GM15510 (cell line): ENCODE measurements around the gene BAHD1.

Source experiments
- POLR2A ChIP-seq: IDR thresholded peaks from 3 replicates; pipeline ENCODE4 v1.6.1; 2011; ENCODE audit warnings: borderline replicate concordance; ENCODE audit not compliant: insufficient read length; ENCODE audit errors: extremely low read depth

Gene BAHD1

GRCh38 chr15:40416056-40416455 is 24.7 kb upstream of the BAHD1 start:
- TF ChIP-seq POLR2A: no peak

GRCh38 chr15:40418126-40418525 is 22.6 kb upstream of the BAHD1 start:
- no peak for TF ChIP-seq POLR2A

DNA sequence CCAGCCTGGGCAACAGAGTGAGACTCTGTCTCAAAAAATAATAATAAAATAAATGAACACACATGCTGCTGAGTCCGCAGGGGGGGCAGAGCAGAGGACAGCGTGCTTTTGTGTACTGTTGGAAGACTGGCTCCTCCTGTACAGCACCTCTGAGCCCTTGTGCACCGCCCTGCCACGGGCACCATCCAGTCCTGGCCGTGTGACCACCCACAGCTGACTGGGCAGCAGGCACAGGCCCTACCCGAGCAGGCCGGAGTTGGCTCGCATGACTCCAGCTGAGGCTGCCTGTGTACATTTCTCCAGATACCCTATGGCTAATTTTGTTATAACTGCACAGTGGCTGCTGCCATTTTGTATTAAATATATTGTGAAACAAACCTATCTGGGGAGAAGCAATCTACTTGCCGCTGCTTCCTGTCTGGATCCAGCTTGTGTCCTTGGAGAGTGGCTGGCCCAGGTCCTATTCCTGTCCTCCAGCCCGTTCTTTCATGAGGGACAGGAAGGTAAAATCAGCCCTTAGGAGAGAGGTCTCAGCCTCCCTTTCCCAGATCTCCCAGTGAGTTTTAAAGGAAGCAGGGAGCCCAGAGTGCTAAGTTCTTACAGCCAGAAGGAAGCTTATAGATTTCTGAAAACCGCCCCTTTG is 20.6 kb upstream of the BAHD1 start:
- TF ChIP-seq POLR2A: no peak

- TF ChIP-seq POLR2A: no peak
Measured at GRCh38 chr15:40420793-40421192, 20.0 kb upstream of the BAHD1 start.

GRCh38 chr15:40421246-40422157 is 19.3 kb upstream of the BAHD1 start:
- TF ChIP-seq POLR2A: peak; percentile 39

- no peak for TF ChIP-seq POLR2A
Measured at GRCh38 chr15:40424483-40425115, 16.2 kb upstream of the BAHD1 start.

DNA sequence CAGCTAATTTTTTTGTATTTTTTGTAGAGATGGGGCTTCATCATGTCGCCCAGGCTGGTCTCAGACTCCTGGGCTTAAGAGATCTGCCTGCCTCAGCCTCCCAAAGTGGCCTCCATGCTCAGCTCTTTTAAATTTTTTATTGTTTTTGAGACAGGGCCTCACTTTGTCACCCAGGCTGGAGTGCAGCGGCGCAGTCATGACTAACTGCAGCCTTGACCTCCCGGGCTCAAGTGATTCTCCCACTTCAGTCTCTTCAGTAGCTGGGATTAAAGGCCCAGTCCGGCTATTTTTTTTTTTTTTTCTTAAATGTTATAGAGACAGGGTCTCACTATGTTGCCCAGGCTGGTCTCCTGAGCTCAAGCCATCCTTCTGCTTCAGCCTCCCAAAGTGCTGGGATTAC is 15.1 kb upstream of the BAHD1 start:
- no peak for TF ChIP-seq POLR2A

GRCh38 chr15:40427188-40427587 is 13.6 kb upstream of the BAHD1 start:
- no peak for TF ChIP-seq POLR2A

GRCh38 chr15:40428185-40428584 is 12.6 kb upstream of the BAHD1 start:
- no peak for TF ChIP-seq POLR2A

- TF ChIP-seq POLR2A: no peak
Measured at GRCh38 chr15:40429068-40429710, 11.6 kb upstream of the BAHD1 start.

DNA sequence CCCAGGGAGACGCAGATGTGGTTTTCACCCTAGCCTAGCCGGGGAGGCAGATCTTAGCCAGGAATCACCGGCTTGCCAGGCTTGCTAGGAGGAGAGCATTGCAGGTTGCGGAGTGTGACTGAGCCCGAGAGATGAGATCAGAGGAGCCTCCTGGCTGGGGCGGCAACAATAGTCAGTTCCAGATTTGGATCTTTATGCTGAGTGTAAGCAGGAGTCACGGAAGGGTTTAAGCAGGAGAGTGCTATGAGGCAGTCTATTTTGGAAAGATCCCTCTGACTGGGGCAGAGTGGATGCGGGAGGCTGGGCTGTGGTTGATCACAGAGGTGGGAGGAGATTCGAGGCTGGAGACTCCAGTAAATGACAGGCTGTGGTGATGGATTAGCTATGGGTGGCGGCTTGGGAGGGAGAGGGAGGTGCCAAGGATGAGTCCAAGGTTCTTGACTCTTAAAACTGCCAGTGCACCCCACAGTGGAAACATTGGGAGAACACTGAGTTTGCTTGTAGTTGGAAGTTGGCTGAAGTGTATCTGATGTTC is 10.4 kb upstream of the BAHD1 start:
- no peak for TF ChIP-seq POLR2A

DNA sequence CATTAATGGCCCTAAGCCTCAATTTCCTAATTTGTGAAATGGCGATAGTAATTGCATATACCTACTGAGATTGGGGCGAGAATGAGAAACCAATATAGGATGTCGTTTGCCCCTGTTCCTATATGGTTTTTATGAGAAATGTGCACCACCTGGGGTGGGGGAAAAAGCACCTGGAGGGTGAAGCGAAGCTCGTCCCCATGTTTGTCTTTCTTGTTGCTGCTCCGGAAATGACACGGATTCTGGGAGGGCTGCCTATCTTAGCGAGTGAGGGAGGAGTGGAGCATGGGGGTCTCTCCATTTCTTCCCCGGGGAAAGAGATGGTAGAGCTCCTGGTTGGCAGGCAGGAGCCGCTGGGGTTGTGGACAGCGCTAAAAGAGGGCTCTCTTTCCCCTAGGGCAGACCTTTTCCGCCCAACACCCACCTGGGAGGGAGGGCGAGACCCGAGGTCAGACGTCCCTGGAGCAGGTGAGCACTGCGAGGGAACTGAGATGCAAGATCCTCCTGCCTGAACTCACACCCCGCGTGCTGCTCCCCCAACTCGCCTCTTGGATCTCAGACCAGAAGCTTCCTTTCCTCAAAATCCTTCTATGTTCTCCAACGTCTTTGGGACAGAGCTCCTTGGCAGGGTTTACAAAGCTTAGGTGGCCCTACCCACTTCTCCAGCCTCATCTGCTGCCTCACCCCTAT is 5.6 kb upstream of the BAHD1 start:
- no peak for TF ChIP-seq POLR2A

DNA sequence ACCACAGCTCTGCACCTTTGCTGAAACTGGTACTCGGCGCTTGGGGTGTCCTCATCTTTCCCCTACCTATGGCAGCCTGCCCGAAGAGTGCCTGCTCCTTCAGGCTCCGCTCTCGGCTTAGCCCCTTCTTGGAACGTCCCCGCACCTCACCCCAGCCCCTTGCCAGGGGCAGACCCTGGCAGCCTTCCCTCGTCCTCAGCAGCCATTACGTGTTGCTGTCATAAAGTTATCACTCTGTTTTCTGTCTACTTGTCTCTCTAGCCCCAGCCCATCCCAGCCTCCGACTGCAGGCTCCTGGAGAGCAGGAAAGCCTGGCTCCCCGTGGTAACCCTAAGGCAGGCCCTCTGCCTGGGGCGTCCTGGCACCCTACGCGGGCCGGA is 5.1 kb upstream of the BAHD1 start:
- TF ChIP-seq POLR2A: no peak
